ENCODE results near the gene KRT83. TPM values are rescaled to one million over a fixed set of nuclear protein-coding genes. Genes with fewer than 3 reads are reported as not detected.

KRT83 gene
- total and polyA plus RNA-seq, 10 of the 15 experiments (the other 5 are each of a cell fraction or from before 2014, with no cell fraction given): not detected

GRCh38 chr12:52318241-52318990 lies 2.8 kb downstream of the KRT83 start:
- intact Hi-C loops (cut with micrococcal nuclease; ENCODE audit: unreplicated experiment): no loop called here
- ChIA-PET SMC1A (ENCODE audit: uncharacterized antibody, unreplicated experiment) (no interaction called here), POLR2A (no interaction called here), CTCF (interaction anchor here (0.9 to 1.4 kb wide), 4 partner anchors 9 to 153 kb away, joined by 3 to 10 read pairs (median 4); no protein-coding TSS in a partner anchor), RAD21 (ENCODE audit: unreplicated experiment) (no interaction called here)
- TF ChIP-seq HDAC2 (IDR thresholded peaks at IDR 0.05) (no peak), IKZF2 (IDR thresholded peaks at IDR 0.05) (no peak), TCF12 (IDR thresholded peaks at IDR 0.05; ENCODE audit: low read depth, low read length) (no peak), SREBF2 (IDR thresholded peaks at IDR 0.05; ENCODE audit: low read length) (no peak), POLR2AphosphoS5 (IDR thresholded peaks at IDR 0.05; ENCODE audit: low read length) (no peak)
- TF ChIP-seq, protein P1, sequence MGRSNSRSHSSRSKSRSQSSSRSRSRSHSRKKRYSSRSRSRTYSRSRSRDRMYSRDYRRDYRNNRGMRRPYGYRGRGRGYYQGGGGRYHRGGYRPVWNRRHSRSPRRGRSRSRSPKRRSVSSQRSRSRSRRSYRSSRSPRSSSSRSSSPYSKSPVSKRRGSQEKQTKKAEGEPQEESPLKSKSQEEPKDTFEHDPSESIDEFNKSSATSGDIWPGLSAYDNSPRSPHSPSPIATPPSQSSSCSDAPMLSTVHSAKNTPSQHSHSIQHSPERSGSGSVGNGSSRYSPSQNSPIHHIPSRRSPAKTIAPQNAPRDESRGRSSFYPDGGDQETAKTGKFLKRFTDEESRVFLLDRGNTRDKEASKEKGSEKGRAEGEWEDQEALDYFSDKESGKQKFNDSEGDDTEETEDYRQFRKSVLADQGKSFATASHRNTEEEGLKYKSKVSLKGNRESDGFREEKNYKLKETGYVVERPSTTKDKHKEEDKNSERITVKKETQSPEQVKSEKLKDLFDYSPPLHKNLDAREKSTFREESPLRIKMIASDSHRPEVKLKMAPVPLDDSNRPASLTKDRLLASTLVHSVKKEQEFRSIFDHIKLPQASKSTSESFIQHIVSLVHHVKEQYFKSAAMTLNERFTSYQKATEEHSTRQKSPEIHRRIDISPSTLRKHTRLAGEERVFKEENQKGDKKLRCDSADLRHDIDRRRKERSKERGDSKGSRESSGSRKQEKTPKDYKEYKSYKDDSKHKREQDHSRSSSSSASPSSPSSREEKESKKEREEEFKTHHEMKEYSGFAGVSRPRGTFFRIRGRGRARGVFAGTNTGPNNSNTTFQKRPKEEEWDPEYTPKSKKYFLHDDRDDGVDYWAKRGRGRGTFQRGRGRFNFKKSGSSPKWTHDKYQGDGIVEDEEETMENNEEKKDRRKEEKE (IDR thresholded peaks at IDR 0.05): no peak
- TF ChIP-seq, protein P2, sequence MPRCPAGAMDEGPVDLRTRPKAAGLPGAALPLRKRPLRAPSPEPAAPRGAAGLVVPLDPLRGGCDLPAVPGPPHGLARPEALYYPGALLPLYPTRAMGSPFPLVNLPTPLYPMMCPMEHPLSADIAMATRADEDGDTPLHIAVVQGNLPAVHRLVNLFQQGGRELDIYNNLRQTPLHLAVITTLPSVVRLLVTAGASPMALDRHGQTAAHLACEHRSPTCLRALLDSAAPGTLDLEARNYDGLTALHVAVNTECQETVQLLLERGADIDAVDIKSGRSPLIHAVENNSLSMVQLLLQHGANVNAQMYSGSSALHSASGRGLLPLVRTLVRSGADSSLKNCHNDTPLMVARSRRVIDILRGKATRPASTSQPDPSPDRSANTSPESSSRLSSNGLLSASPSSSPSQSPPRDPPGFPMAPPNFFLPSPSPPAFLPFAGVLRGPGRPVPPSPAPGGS (IDR thresholded peaks at IDR 0.05; ENCODE audit: borderline replicate concordance, insufficient read depth, low read depth, low read length, poor library complexity, severe bottlenecking): no peak
- TF ChIP-seq, protein P3, sequence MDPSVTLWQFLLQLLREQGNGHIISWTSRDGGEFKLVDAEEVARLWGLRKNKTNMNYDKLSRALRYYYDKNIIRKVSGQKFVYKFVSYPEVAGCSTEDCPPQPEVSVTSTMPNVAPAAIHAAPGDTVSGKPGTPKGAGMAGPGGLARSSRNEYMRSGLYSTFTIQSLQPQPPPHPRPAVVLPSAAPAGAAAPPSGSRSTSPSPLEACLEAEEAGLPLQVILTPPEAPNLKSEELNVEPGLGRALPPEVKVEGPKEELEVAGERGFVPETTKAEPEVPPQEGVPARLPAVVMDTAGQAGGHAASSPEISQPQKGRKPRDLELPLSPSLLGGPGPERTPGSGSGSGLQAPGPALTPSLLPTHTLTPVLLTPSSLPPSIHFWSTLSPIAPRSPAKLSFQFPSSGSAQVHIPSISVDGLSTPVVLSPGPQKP (IDR thresholded peaks at IDR 0.05; ENCODE audit: low read depth, low read length): no peak
- 24% methylated on average over 10 of the region's 11 CpGs for WGBS (ENCODE audit: insufficient coverage, insufficient replicate concordance, low lambda C conversion rate, missing lambda C conversion rate)
- H2AFZ ChIP-seq (ENCODE audit: control insufficient read depth, low read depth, low read length): no peak overlapping the region
- no peaks in the 10 kb centered on the region for H3K79me2 ChIP-seq (ENCODE audit: control insufficient read depth, insufficient read depth, low read length)
- H4K20me1 ChIP-seq (ENCODE audit: control insufficient read depth, insufficient read depth): no peaks in the 10 kb centered on the region
- no peak overlapping the region for H3K4me2 ChIP-seq (ENCODE audit: control insufficient read depth, insufficient read depth)
- no peak overlapping the region for H3K9ac ChIP-seq (ENCODE audit: control insufficient read depth, insufficient read depth, low read length)
- no peaks in the 10 kb centered on the region for H3K4me1 ChIP-seq (ENCODE audit: control insufficient read depth, insufficient read depth, low read length)
- H3K4me3 ChIP-seq: no peak overlapping the region
- H3K27me3 ChIP-seq (replicated peaks in 1 of 2; ENCODE audit: control insufficient read depth in 2 of 2, insufficient read depth in 2 of 2, low read length in 1 of 2): peaks cover 5 to 7% of the 10 kb centered on the region in 2 experiments
- DNase-seq (ENCODE audit: low read depth, low spot score) (no peak), FAIRE-seq (no peak), ATAC-seq (no peak)
- BruUV-seq (replicated peaks): no TSS peak
- H3K27ac ChIP-seq (ENCODE audit: control insufficient read depth, insufficient read depth): no peak overlapping the region
- no peaks in the 10 kb centered on the region for H3K36me3 ChIP-seq (ENCODE audit: control insufficient read depth in 2 of 2, insufficient read depth in 2 of 2, low read length in 1 of 2)
- in situ Hi-C loops (cut with MboI): no loop called here
- H3K9me3 ChIP-seq (replicated peaks; ENCODE audit: control insufficient read depth, insufficient read depth, low read length): no peaks in the 10 kb centered on the region

All from GM12878 (cell line).